Spleen (tissue), 7 donors: Measurements from ENCODE around the gene HPS3.

Source experiments
- CTCF ChIP-seq, 11 experiments: fragments of 200-600 bp in 7 of 11; fragments of 450-650 bp in 4 of 11; sonication (generic) in 4 of 11; IDR thresholded peaks in 8 of 11; conservative IDR thresholded peaks in 3 of 11; 1 replicate in 7 of 11; 2 replicates in 4 of 11; pipeline versions ENCODE4 v1.4.0 to v1.8.0; 2016 to 2021; ENCODE audit warnings: antibody characterized with exemption in 11 of 11, inconsistent platforms in 4 of 11, mild to moderate bottlenecking in 1 of 11
- POLR2A ChIP-seq, 3 donors: fragments of 450-650 bp; IDR thresholded peaks; one replicate each; pipeline ENCODE4 v1.5.1; 2017; ENCODE audit warnings: antibody characterized with exemption in 3 of 3, mild to moderate bottlenecking in 1 of 3
- donor health status: DM: no; HTN: no; CAD: no; lungs with moderate emphysema.
- donor health status: DM: no; HTN: no; CAD: no.
- donor health status: DM: no; HTN: no; CAD: no.

GRCh38 chr3:149095487-149095886 is 34.0 kb upstream of the HPS3 start:
- TF ChIP-seq CTCF (IDR thresholded peaks at IDR 0.05 in 8 of 11, conservative IDR thresholded peaks at IDR 0.05 in 3 of 11) = no peak
- no peak for TF ChIP-seq POLR2A (IDR thresholded peaks at IDR 0.05)
